ENCODE measurements around the gene SPC24. TPM values are rescaled to one million over a fixed set of nuclear protein-coding genes. Genes with fewer than 3 reads are reported as not detected.
A peak's percentile ranks its signal among the peaks of the same experiment; 100 is the strongest.

The SPC24 gene, protein sequence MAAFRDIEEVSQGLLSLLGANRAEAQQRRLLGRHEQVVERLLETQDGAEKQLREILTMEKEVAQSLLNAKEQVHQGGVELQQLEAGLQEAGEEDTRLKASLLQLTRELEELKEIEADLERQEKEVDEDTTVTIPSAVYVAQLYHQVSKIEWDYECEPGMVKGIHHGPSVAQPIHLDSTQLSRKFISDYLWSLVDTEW
- total RNA-seq = 1 to 10 TPM in 2 of 3 donors, under 1 TPM in 1; 0.66 to 4.8 (median 2.3) TPM

DNA sequence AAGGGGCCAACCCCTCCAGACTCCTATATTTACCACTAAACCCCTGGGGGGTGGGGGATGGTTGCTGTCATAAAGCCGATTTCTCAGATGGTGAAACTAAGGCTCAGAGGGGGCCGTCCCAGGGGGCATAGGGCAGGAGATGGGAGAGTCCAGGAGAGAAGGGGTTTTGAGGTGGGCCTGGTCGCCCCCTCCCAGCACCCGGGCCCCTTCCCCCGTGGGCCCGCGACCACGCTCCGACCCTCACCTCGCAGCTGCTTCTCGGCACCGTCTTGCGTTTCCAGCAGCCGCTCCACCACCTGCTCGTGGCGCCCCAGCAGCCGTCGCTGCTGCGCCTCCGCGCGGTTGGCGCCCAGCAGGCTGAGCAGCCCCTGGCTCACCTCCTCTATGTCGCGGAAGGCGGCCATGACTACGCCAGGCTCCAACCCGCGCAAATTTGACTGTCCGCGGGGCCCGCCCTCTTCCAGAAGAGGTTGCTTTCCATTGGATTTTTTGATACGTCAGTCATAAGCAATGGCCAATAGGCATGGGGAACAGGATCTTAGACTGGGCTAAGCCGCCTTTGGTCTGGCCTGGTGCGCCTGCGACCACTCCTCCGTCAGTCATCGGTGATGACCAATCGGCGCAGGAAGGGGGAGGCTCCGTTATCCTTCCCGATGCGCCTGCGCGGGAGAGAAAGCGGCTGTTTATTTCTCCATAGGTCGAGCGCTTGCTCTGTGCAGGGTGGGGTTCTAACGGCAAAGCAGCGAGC lies at the start of gene SPC24:
Gene SPC24, minus strand, starts transcription at position 410 of the 748 bp plus-strand sequence. Its CDS starts 6 bp downstream, at position 404.
- Histone ChIP-seq H3K4me1 (peaks cover 0 to 25% of the 10 kb centered on the region in 2 donors), H3K27me3 (no peaks in the 10 kb centered on the region), H3K36me3 (no peaks in the 10 kb centered on the region), H3K4me3 (peak within 1 kb of the TSS; percentile 50 to 69 (median 62)), H3K9me3 (no peaks in the 10 kb centered on the region), H3K27ac (peak within 1 kb of the TSS; percentile 41 to 65)
- DNase-seq (ENCODE audit: low spot score in 2 of 2) = peak; percentile 89 to 92
- intact Hi-C loops (cut with DNase I; ENCODE audit: low total_unique reads) = no loop called here
- TF ChIP-seq POLR2A (IDR thresholded peaks at IDR 0.05) (no peak), POLR2AphosphoS5 (IDR thresholded peaks at IDR 0.05) (peak; percentile 45 to 68 (median 66))
- TF ChIP-seq, protein P1, sequence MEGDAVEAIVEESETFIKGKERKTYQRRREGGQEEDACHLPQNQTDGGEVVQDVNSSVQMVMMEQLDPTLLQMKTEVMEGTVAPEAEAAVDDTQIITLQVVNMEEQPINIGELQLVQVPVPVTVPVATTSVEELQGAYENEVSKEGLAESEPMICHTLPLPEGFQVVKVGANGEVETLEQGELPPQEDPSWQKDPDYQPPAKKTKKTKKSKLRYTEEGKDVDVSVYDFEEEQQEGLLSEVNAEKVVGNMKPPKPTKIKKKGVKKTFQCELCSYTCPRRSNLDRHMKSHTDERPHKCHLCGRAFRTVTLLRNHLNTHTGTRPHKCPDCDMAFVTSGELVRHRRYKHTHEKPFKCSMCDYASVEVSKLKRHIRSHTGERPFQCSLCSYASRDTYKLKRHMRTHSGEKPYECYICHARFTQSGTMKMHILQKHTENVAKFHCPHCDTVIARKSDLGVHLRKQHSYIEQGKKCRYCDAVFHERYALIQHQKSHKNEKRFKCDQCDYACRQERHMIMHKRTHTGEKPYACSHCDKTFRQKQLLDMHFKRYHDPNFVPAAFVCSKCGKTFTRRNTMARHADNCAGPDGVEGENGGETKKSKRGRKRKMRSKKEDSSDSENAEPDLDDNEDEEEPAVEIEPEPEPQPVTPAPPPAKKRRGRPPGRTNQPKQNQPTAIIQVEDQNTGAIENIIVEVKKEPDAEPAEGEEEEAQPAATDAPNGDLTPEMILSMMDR (IDR thresholded peaks at IDR 0.05) = no peak

DNA sequence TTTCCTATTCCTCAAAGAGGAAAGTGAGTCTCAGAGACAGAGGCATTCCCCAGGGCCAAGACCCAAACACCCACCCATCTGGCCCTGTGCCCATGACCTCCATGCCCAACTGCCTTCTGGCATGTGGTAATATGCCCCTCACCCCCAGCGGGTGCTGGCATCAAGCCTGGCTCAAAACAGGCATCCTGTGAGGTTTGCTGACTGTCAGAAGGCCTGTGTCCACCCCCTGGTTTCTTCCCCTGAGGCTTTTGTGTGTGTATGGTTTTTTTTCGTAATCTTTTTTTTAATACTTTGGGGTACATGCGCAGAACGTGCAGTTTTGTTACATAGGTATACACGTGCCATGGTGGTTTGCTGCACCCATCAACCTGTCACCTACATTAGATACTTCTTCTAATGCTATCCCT lies 49.4 kb upstream of the SPC24 start:
- DNase-seq (ENCODE audit: low spot score in 2 of 2) = no peak

DNA sequence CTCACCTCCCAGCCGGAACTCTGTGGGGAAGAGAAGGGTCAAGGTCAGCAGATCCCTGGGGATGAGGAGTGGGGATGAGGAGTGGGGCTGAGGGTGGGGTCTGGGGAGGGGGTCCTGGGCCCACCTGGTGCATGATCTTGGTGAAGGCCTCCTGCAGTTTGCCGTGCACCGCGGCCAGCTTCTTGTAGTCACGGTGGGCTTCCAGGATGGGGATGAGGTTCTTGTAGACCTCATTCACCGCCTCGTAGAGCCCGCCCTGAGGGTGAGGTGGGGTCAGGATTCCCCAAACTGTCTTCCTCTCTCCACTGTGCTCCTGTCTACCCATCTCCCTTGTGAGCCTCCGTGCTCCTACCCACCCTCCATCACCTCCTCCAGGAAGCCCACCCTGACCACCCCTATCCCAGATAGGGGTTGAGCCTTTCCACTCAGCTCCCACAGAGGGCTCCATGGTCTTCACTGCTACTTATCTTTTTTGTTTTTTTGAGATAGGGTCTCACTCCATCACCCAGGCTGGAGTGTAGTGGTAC lies 48.6 kb upstream of the SPC24 start:
- DNase-seq (ENCODE audit: low spot score in 2 of 2) = no peak
- no peaks in the 10 kb centered on the region for H3K4me1 ChIP-seq
- no peaks in the 10 kb centered on the region for H3K27me3 ChIP-seq
- intact Hi-C loops (cut with DNase I; ENCODE audit: low total_unique reads) = loop anchor here (2.0 kb wide), 1 partner anchor 65 kb away; no protein-coding TSS in a partner anchor
- H3K27ac ChIP-seq = peak overlapping the region; percentile 88 to 90
- no peaks in the 10 kb centered on the region for H3K36me3 ChIP-seq
- no peaks in the 10 kb centered on the region for H3K9me3 ChIP-seq
- TF ChIP-seq POLR2AphosphoS5 (IDR thresholded peaks at IDR 0.05) = no peak
- TF ChIP-seq, protein P1 (IDR thresholded peaks at IDR 0.05) = peak in 1 of 3 donors; percentile 52
- no peak overlapping the region for H3K4me3 ChIP-seq

More for the DNA sequence above, 49.4 kb upstream of the SPC24 start:
- Histone ChIP-seq H3K4me3 (no peak overlapping the region), H3K27me3 (no peaks in the 10 kb centered on the region), H3K36me3 (no peaks in the 10 kb centered on the region), H3K4me1 (no peaks in the 10 kb centered on the region), H3K27ac (peak overlapping the region; percentile 88 to 90), H3K9me3 (no peaks in the 10 kb centered on the region)
- TF ChIP-seq POLR2AphosphoS5 (IDR thresholded peaks at IDR 0.05) (no peak), POLR2A (IDR thresholded peaks at IDR 0.05) (no peak)
- TF ChIP-seq, protein P1 (IDR thresholded peaks at IDR 0.05) = no peak
- intact Hi-C loops (cut with DNase I; ENCODE audit: low total_unique reads) = loop anchor here (2.0 kb wide), 1 partner anchor 66 kb away; no protein-coding TSS in a partner anchor

DNA sequence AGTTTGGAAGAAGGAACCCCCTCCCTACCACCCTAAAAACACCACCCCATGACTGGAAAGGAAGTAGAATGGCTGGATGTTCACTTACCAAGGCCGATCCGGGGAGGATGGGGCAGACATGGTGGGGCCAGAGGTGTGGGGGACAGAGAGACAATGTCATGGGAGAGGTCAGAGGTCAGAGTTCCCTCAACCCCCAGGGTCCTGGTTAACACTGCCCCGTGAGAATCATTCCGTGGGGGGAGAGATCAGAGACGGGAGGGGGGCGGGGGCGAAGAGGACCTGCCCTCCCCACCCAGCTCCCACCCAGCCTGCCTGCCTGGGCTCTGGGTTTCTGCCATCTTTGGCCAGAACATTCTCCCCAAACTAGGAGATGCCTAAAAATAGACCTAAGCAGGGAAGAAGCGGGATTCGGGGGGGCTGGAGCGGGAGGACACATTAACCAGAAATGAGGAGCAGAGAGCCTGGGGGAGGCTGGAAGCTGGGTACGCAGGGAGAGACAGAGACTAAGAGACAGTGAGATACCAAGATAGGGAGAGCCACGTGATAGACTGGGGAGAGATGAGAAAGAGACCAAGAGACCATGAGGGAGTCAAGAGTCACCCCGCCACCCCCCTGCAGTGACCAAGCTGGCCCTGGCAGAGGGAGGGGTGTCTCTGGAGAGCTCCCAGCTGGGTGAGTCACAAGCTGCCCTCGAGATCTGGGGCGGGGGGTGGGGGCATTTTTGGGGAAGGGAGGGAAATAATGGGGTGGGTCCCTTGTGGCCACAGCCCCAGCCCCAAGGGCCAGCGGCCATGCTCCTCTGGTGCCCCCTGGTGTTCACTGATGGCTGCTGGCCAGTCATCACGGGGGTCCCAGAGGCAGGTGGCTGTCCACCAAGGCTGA lies 47.9 kb upstream of the SPC24 start:
- DNase-seq (ENCODE audit: low spot score in 2 of 2) = peak in 1 of 2 donors; percentile 81

More for the DNA sequence above, 47.9 kb upstream of the SPC24 start:
- no peak overlapping the region for H3K4me3 ChIP-seq
- H3K27ac ChIP-seq = peak overlapping the region; percentile 88 to 90
- H3K36me3 ChIP-seq = no peaks in the 10 kb centered on the region
- H3K9me3 ChIP-seq = no peaks in the 10 kb centered on the region
- TF ChIP-seq POLR2AphosphoS5 (IDR thresholded peaks at IDR 0.05) (peak in 2 of 3 donors; percentile 44 to 45), POLR2A (IDR thresholded peaks at IDR 0.05) (no peak)
- TF ChIP-seq, protein P1 (IDR thresholded peaks at IDR 0.05) = peak in 2 of 3 donors; percentile 58 to 77
- intact Hi-C loops (cut with DNase I; ENCODE audit: low total_unique reads) = loop anchor here (2.0 kb wide), 1 partner anchor 65 kb away; no protein-coding TSS in a partner anchor
- peaks cover 0 to 3% of the 10 kb centered on the region in 2 donors for H3K4me1 ChIP-seq
- no peaks in the 10 kb centered on the region for H3K27me3 ChIP-seq

Data from breast epithelium (tissue), 4 donors.